ENCODE results near the gene HNRNPAB.

HNRNPAB gene

DNA sequence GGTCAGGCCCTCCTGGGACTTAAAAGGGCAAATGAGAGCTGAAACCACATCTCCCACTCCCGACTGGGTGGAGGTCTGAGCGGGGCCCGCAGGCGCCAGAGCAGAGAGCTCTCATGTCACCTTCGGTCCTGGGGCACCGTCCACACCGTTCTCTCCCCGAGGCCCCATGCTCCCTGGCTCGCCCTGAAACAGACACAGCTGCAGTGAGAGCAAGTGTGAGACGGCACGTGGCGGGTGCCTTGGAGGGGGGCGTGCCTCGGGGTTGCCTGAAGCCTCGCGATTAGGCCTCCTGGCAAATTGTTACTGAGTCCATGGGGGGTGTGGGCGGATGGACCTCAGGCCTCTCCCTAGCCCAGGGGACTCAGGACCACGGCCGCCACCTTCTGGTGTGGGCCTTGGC is 52.4 kb downstream of the HNRNPAB start:
- H3K27ac ChIP-seq: no peak overlapping the region
- TF ChIP-seq, protein P1, sequence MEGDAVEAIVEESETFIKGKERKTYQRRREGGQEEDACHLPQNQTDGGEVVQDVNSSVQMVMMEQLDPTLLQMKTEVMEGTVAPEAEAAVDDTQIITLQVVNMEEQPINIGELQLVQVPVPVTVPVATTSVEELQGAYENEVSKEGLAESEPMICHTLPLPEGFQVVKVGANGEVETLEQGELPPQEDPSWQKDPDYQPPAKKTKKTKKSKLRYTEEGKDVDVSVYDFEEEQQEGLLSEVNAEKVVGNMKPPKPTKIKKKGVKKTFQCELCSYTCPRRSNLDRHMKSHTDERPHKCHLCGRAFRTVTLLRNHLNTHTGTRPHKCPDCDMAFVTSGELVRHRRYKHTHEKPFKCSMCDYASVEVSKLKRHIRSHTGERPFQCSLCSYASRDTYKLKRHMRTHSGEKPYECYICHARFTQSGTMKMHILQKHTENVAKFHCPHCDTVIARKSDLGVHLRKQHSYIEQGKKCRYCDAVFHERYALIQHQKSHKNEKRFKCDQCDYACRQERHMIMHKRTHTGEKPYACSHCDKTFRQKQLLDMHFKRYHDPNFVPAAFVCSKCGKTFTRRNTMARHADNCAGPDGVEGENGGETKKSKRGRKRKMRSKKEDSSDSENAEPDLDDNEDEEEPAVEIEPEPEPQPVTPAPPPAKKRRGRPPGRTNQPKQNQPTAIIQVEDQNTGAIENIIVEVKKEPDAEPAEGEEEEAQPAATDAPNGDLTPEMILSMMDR (IDR thresholded peaks at IDR 0.05): no peak
- TF ChIP-seq ZFX (IDR thresholded peaks at IDR 0.05; ENCODE audit: borderline replicate concordance): no peak

DNA sequence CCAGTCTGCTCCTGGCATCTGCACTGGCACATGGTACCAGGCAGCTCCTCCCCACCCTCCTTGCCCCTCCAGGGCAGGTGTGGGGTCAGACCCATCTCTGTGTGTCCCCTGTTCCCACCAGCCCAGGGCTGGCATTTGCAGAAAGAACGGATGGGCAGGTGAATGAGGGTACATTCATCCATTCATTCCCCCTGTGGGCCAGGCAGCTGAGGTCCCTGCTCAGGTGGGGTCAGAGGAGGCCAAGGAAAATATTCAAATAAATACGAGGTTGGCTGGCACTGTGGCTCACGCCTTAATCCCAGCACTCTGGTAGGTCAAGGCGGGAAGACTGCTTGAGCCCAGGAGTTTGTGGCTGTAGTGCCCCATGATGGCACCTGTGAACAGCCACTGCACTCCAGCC is 53.3 kb downstream of the HNRNPAB start:
- H3K27ac ChIP-seq: no peak overlapping the region
- TF ChIP-seq ZFX (IDR thresholded peaks at IDR 0.05; ENCODE audit: borderline replicate concordance): no peak
- TF ChIP-seq, protein P1 (IDR thresholded peaks at IDR 0.05): no peak

DNA sequence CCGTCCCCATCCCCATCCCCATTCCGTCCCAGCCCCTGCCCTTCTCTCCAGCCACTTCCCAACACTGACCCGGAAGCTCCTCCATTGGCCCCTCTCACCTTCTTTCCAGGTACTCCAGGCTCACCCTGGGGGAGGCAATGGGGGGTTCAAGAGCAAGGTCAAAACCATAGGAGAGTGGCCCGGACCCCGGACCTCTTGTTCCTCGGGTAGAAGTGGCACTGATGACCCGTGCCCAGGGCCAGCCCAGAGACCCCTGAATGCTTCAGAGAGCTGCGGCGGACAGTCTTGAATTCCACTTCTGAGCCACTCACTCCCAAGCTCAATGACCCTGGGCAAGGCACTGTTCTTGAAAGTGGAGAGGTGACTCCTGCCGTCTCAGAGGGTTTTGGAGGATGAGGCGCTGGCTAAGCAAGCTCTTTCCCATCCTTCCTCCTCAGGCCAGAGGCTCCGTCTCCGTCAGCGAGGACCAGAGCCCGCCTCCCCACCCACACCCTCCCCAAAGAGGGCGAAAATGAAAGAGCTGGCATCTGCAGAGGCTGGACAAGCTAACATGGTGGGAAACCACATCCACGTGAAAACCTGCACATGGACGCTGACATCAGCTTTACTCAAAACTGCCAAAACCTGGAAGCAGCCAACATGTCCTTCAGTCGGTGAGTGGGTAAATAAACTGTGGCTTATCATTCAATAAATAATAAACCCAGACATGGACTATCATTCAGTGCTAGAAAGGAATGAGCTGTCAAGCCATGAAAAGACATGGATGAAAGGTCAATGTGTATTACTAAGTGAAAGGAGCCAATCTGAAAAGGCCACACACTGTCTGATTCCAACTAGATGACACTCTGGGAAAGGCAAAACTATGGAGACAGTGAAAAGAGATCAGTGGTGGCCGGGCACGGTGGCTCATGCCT is 55.5 kb downstream of the HNRNPAB start:
- TF ChIP-seq ZFX (IDR thresholded peaks at IDR 0.05; ENCODE audit: borderline replicate concordance): no peak
- TF ChIP-seq, protein P1 (IDR thresholded peaks at IDR 0.05): no peak
- H3K27ac ChIP-seq: no peak overlapping the region

Data from 22Rv1 (cell line).